OCI-LY1 (cell line): Measurements from ENCODE around the gene OPTC.
"Not testable (repeated sequence)": the region's sequence is repeated elsewhere in the genome, so short reads cannot be mapped to it uniquely, and the experiment has no call there.

Experiments used
- H2AFZ ChIP-seq: fragments of 200-600 bp; sonication (generic), shearing (Covaris generic); 2 replicates; pipeline ENCODE4 v1.6.0; 2014; ENCODE audit warnings: antibody characterized with exemption, mild to moderate bottlenecking, low read length
- H3F3A ChIP-seq: fragments of 200-600 bp; sonication (generic), shearing (Covaris generic); 2 replicates; pipeline ENCODE4 v1.6.0; 2014; ENCODE audit warnings: mild to moderate bottlenecking, antibody characterized with exemption, low read length, moderate library complexity; ENCODE audit not compliant: insufficient read depth
- H3K27ac ChIP-seq: fragments of 200-600 bp; sonication (generic); 2 replicates; pipeline ENCODE4 v1.5.1; 2014; ENCODE audit warnings: low read length, mixed run types, mild to moderate bottlenecking, low read depth; ENCODE audit not compliant: poor library complexity, severe bottlenecking
- H3K27me3 ChIP-seq: fragments of 200-600 bp; sonication (generic); 2 replicates; pipeline ENCODE4 v1.6.0; 2014; ENCODE audit warnings: antibody characterized with exemption, mild to moderate bottlenecking, low read length, moderate library complexity; ENCODE audit not compliant: insufficient read depth
- H3K36me3 ChIP-seq: fragments of 200-600 bp; sonication (generic); 2 replicates; pipeline ENCODE4 v1.6.1; 2014; ENCODE audit warnings: mild to moderate bottlenecking, antibody characterized with exemption, low read length, moderate library complexity, mixed read lengths; ENCODE audit not compliant: insufficient read depth
- H3K4me1 ChIP-seq: fragments of 200-600 bp; sonication (generic); 2 replicates; pipeline ENCODE4 v1.5.1; 2014; ENCODE audit warnings: mild to moderate bottlenecking, low read length, moderate library complexity; ENCODE audit not compliant: insufficient read depth, severe bottlenecking
- H3K4me2 ChIP-seq: fragments of 200-600 bp; sonication (generic), shearing (Covaris generic); 2 replicates; pipeline ENCODE4 v1.6.1; 2014; ENCODE audit warnings: low read length
- H3K4me3 ChIP-seq: fragments of 200-600 bp; sonication (generic); 2 replicates; pipeline ENCODE4 v1.5.1; 2014; ENCODE audit warnings: low read length, low read depth, mild to moderate bottlenecking, mixed read lengths; ENCODE audit not compliant: poor library complexity, severe bottlenecking
- H3K79me2 ChIP-seq: fragments of 200-600 bp; shearing (Covaris generic); 2 replicates; pipeline ENCODE4 v1.6.1; 2016; ENCODE audit warnings: mixed run types, low read length, mixed read lengths; ENCODE audit not compliant: insufficient read depth
- H3K9ac ChIP-seq: fragments of 200-600 bp; sonication (generic), shearing (Covaris generic); 2 replicates; pipeline ENCODE4 v1.6.1; 2014; ENCODE audit warnings: mild to moderate bottlenecking, low read length, mixed read lengths
- H3K9me2 ChIP-seq: fragments of 200-600 bp; sonication (generic), shearing (Covaris generic); 2 replicates; pipeline ENCODE4 v1.6.1; 2014; ENCODE audit warnings: low read depth, mild to moderate bottlenecking, low read length, mixed read lengths
- H3K9me3 ChIP-seq: fragments of 200-600 bp; shearing (Covaris generic); 2 replicates; pipeline ENCODE4 v1.6.1; 2014; ENCODE audit warnings: low read length, mixed read lengths
- H4K20me1 ChIP-seq: fragments of 200-600 bp; sonication (generic), shearing (Covaris generic); 2 replicates; pipeline ENCODE4 v1.6.0; 2016; ENCODE audit warnings: mild to moderate bottlenecking, low read length; ENCODE audit not compliant: insufficient read depth
- CTCF ChIP-seq: fragments of 200-600 bp; sonication (generic), shearing (Covaris generic); IDR thresholded peaks from 2 replicates; pipeline ENCODE4 v1.5.1; 2017; ENCODE audit warnings: mild to moderate bottlenecking, antibody characterized with exemption, low read length, moderate library complexity, mixed read lengths
- EZH2 ChIP-seq: fragments of 200-600 bp; sonication (generic), shearing (Covaris generic); IDR thresholded peaks from 2 replicates; pipeline ENCODE4 v1.8.0; 2017; ENCODE audit warnings: borderline replicate concordance, mixed run types, mild to moderate bottlenecking, antibody characterized with exemption, low read length, moderate library complexity, mixed read lengths

Gene OPTC

GRCh38 chr1:203465948-203466347 lies 28.0 kb upstream of the OPTC start:
- Histone ChIP-seq H2AFZ (no peak overlapping the region), H3K27me3 (no peaks in the 10 kb centered on the region), H3K4me1 (peaks cover 76% of the 10 kb centered on the region), H3K4me2 (peak overlapping the region; percentile 23; the same call in 1 of the 2 replicates), H3K9ac (peak overlapping the region; percentile 49; the same call in 1 of the 2 replicates), H3K36me3 (no peaks in the 10 kb centered on the region), H4K20me1 (no peaks in the 10 kb centered on the region), H3F3A (no peaks in the 10 kb centered on the region), H3K4me3 (no peak overlapping the region), H3K79me2 (no peaks in the 10 kb centered on the region), H3K9me3 (no peaks in the 10 kb centered on the region), H3K9me2 (no peaks in the 10 kb centered on the region), H3K27ac (peak overlapping the region; percentile 96)
- TF ChIP-seq EZH2: no peak
- no peak for TF ChIP-seq CTCF

- H3K36me3 ChIP-seq, H3K9ac ChIP-seq, H3K79me2 ChIP-seq, H3F3A ChIP-seq, H3K9me3 ChIP-seq, H3K4me3 ChIP-seq, H3K4me2 ChIP-seq, H3K9me2 ChIP-seq, H2AFZ ChIP-seq, H4K20me1 ChIP-seq, H3K27me3 ChIP-seq: not testable (repeated sequence)
- peaks cover 65% of the 10 kb centered on the region for H3K4me1 ChIP-seq
- H3K27ac ChIP-seq: peak overlapping the region; percentile 96
Observed at GRCh38 chr1:203466906-203467549, 26.9 kb upstream of the OPTC start.

GRCh38 chr1:203467550-203467921 lies 26.4 kb upstream of the OPTC start:
- Histone ChIP-seq H3K27me3 (no peaks in the 10 kb centered on the region), H3K4me1 (peaks cover 60% of the 10 kb centered on the region), H3K4me3 (no peak overlapping the region), H3F3A (no peaks in the 10 kb centered on the region), H3K9ac (no peak overlapping the region), H2AFZ (no peak overlapping the region), H3K9me3 (no peaks in the 10 kb centered on the region), H4K20me1 (no peaks in the 10 kb centered on the region), H3K79me2 (no peaks in the 10 kb centered on the region), H3K4me2 (no peak overlapping the region), H3K9me2 (no peaks in the 10 kb centered on the region), H3K36me3 (no peaks in the 10 kb centered on the region), H3K27ac (no peak overlapping the region)
- TF ChIP-seq EZH2: no peak
- TF ChIP-seq CTCF: no peak

GRCh38 chr1:203468326-203468725 lies 25.6 kb upstream of the OPTC start:
- H3K9me3 ChIP-seq: no peaks in the 10 kb centered on the region
- no peak overlapping the region for H3K9ac ChIP-seq
- no peaks in the 10 kb centered on the region for H3K9me2 ChIP-seq
- H3K4me3 ChIP-seq: no peak overlapping the region
- H4K20me1 ChIP-seq: no peaks in the 10 kb centered on the region
- no peaks in the 10 kb centered on the region for H3F3A ChIP-seq
- H3K4me2 ChIP-seq: no peak overlapping the region
- peak overlapping the region; percentile 13 for H3K27ac ChIP-seq
- no peak for TF ChIP-seq EZH2
- no peak for TF ChIP-seq CTCF
- no peaks in the 10 kb centered on the region for H3K27me3 ChIP-seq
- H3K36me3 ChIP-seq: no peaks in the 10 kb centered on the region
- H3K4me1 ChIP-seq: peaks cover 52% of the 10 kb centered on the region
- H3K79me2 ChIP-seq: no peaks in the 10 kb centered on the region
- H2AFZ ChIP-seq: no peak overlapping the region
